B cell (primary cell): ENCODE results near the gene RHBDL1. TPM values are rescaled to one million over a fixed set of nuclear protein-coding genes. Genes with fewer than 3 reads are reported as not detected.

Experiments
- ATAC-seq: fragments of 200-7000 bp; cut with Tn5 transposase; one replicate; pipeline ENCODE4 v1.10.0; 2021; ENCODE audit warnings: low read depth, mild to moderate bottlenecking, moderate number of reproducible peaks, moderate library complexity
- CTCF ChIA-PET: fragments of 350-600 bp; sonication (Branson Sonifier 250); formaldehyde crosslinking; loops from one replicate; lab custom pipeline; 2021; ENCODE audit warnings: antibody characterized with exemption, inconsistent platforms; lab: Charles Lee
- POLR2A ChIA-PET: fragments of 350-600 bp; sonication (Branson Sonifier 250); formaldehyde crosslinking; loops from one replicate; lab custom pipeline; 2021; ENCODE audit warnings: antibody characterized with exemption; lab: Charles Lee
- DNase-seq: peaks from one replicate; pipeline ENCODE4 v3.0.0; 2013
- H2AFZ ChIP-seq: 2 replicates; pipeline ENCODE4 v1.6.1; 2012; ENCODE audit warnings: mild to moderate bottlenecking, low read depth, low read length; ENCODE audit not compliant: insufficient read depth, poor library complexity, severe bottlenecking
- H3K27ac ChIP-seq, 2 donors: 1 replicate in 1 of 2; 2 replicates in 1 of 2; pipeline ENCODE4 v1.5.1; 2012 to 2013; ENCODE audit warnings: low read length in 2 of 2, mild to moderate bottlenecking in 2 of 2, moderate library complexity in 1 of 2
- H3K27me3 ChIP-seq, 4 experiments: fragments of 200-600 bp in 1 of 4; sonication (generic) in 1 of 4; replicated peaks in 1 of 4; 1 replicate in 2 of 4; 2 replicates in 2 of 4; pipeline versions ENCODE4 v1.6.1 to v1.7.0; 2013 to 2016; ENCODE audit warnings: low read length in 3 of 4, mild to moderate bottlenecking in 2 of 4, mixed read lengths in 1 of 4, moderate library complexity in 1 of 4; ENCODE audit not compliant: insufficient read depth in 4 of 4, control insufficient read depth in 3 of 4; ENCODE audit errors: control extremely low read depth in 1 of 4
- H3K36me3 ChIP-seq, 2 experiments: replicated peaks in 1 of 2; 1 replicate in 1 of 2; 2 replicates in 1 of 2; pipeline versions ENCODE4 v1.6.1 to v1.7.1; 2013; ENCODE audit warnings: low read length in 1 of 2; ENCODE audit not compliant: insufficient read depth in 2 of 2, control insufficient read depth in 1 of 2; ENCODE audit errors: control extremely low read depth in 1 of 2, extremely low read depth in 1 of 2
- H3K4me1 ChIP-seq, 2 donors: fragments of 200-600 bp in 1 of 2; sonication (generic) in 1 of 2; 1 replicate in 1 of 2; 2 replicates in 1 of 2; pipeline versions ENCODE4 v1.5.1 to v1.6.1; 2013 to 2017; ENCODE audit warnings: low read length in 2 of 2; ENCODE audit not compliant: control insufficient read depth in 2 of 2, insufficient read depth in 2 of 2
- H3K4me2 ChIP-seq: replicated peaks from 2 replicates; pipeline ENCODE3; 2012; ENCODE audit warnings: mild to moderate bottlenecking, low read depth, low read length; ENCODE audit not compliant: poor library complexity, severe bottlenecking
- H3K4me3 ChIP-seq, 5 experiments: fragments of 200-600 bp in 1 of 5; sonication (generic) in 1 of 5; 1 replicate in 3 of 5; 2 replicates in 2 of 5; pipeline versions ENCODE4 v1.5.1 to v1.7.0; 2011 to 2016; ENCODE audit warnings: low read length in 4 of 5, mild to moderate bottlenecking in 4 of 5, low read depth in 2 of 5, control low read depth in 1 of 5, moderate library complexity in 1 of 5; ENCODE audit not compliant: insufficient read depth in 1 of 5; ENCODE audit errors: control extremely low read depth in 1 of 5, extremely low read depth in 1 of 5
- H3K79me2 ChIP-seq: fragments of 200-600 bp; sonication (generic); one replicate; pipeline ENCODE4 v1.6.0; 2016; ENCODE audit warnings: low read length; ENCODE audit not compliant: control insufficient read depth, insufficient read depth
- H3K9ac ChIP-seq: fragments of 200-600 bp; sonication (generic); 2 replicates; pipeline ENCODE4 v1.6.1; 2017; ENCODE audit warnings: mild to moderate bottlenecking, low read length, moderate library complexity
- H3K9me3 ChIP-seq, 3 donors: one replicate each; pipeline versions ENCODE4 v1.6.1 to v1.7.1; 2013; ENCODE audit warnings: low read length in 2 of 3; ENCODE audit not compliant: control insufficient read depth in 2 of 3, insufficient read depth in 1 of 3; ENCODE audit errors: control extremely low read depth in 1 of 3
- H4K20me1 ChIP-seq: 2 replicates; pipeline ENCODE4 v1.6.0; 2012; ENCODE audit warnings: mild to moderate bottlenecking, low read length; ENCODE audit not compliant: insufficient read depth, control insufficient read depth, poor library complexity, severe bottlenecking
- H3K27ac Mint-ChIP-seq: one replicate; pipeline ENCODE4 v1.8.0; 2021; ENCODE audit warnings: mixed read lengths
- H3K27me3 Mint-ChIP-seq: one replicate; pipeline ENCODE4 v1.8.0; 2021; ENCODE audit warnings: mixed read lengths
- H3K4me1 Mint-ChIP-seq: one replicate; pipeline ENCODE4 v1.8.0; 2021; ENCODE audit warnings: mixed read lengths
- H3K4me3 Mint-ChIP-seq: one replicate; pipeline ENCODE4 v1.8.0; 2021; ENCODE audit warnings: mixed read lengths
- H3K9me3 Mint-ChIP-seq: one replicate; pipeline ENCODE4 v1.8.0; 2022; ENCODE audit warnings: mixed read lengths; ENCODE audit not compliant: insufficient read depth
- EZH2 ChIP-seq: IDR thresholded peaks from 2 replicates; pipeline ENCODE4 v1.6.1; 2012; ENCODE audit warnings: borderline replicate concordance, low read depth, mild to moderate bottlenecking, moderate library complexity, low read length; ENCODE audit not compliant: insufficient read depth, poor library complexity, severe bottlenecking
- WGBS: methylation state at CpG from one replicate; pipeline ENCODE4 v1.1.5; 2013; ENCODE audit warnings: missing lambda C conversion rate; ENCODE audit not compliant: insufficient coverage; 5-methylcytosine and 5-hydroxymethylcytosine counted together
- intact Hi-C: fragments of 100-400 bp; cut with micrococcal nuclease; formaldehyde crosslinking; loops from one replicate; pipeline ENCODE4 v1.10.0; 2022
- polyA plus RNA-seq: library from polyadenylated mRNA; depleted of rRNA; stranded (reverse); fragments of >200 nt; gene quantifications from 2 replicates; pipeline ENCODE4 v1.2.3, GENCODE V29; 2012
- total RNA-seq, 2 donors: library from RNA; stranded (reverse); fragments of 120-200 nt in 1 of 2; gene quantifications; 1 replicate in 1 of 2; 2 replicates in 1 of 2; pipeline versions ENCODE4 v1.2.3 to v1.2.4, GENCODE V29; 2013 to 2022
- TF ChIP-seq, protein P1 (sequence below): fragments of 200-600 bp; IDR thresholded peaks from one replicate; pipeline ENCODE4 v1.8.0; 2022; ENCODE audit warnings: antibody characterized with exemption, mild to moderate bottlenecking

Gene RHBDL1
- total and polyA plus RNA-seq, 2 donors (not counting 1 experiment from before 2014, with no cell fraction given): 0.76 to 1.6 TPM

DNA sequence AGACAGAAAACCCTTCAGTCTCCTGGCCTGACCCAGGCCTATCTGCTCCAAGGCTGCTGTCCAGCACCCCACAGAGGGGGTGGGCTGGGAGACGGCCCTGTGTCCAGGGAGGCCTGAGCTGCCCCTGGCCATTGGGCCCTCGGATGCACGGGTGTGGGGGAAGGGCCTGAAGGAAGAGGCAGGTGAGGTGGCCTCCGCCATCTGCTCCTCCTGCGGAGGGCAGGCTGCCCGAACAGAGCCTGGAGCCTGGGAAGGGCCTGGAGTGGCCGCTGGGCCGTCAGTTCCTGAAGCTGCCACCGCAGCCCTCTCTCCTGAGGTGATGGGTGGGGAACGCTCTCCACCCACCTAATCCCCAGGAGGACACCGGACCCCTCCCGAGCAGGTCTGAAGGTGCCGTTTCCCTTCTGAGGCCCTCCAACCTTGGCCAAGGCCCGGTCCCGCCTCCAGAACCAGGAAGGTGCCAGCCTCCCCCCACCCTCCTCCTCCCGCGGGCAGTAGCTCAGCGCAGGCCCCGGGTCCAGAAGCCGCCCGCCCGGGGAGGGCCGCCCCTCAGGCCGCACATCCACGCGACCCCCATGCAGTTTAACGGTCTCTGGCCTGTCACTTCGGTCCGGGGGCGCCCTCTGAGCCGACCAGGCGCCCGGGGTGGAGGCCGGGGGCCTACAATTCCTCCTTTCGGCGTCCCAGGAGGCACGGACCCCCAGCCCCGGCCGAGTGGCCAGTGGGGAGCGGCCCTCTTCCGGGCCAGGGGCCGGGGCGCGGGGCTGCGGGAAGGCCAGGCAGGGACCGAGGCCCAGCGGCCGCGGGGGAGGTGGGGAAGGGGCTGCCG is 29.3 kb downstream of the RHBDL1 start:
- CTCF ChIA-PET: no interaction called here
- intact Hi-C loops: no loop called here
- POLR2A ChIA-PET: no interaction called here
- Histone ChIP-seq H3K36me3 (no peaks in the 10 kb centered on the region), H4K20me1 (no peaks in the 10 kb centered on the region), H3K27ac (no peak overlapping the region), H3K4me2 (no peak overlapping the region), H3K9ac (no peak overlapping the region), H3K9me3 (peaks cover 0 to 34% (median 0%) of the 10 kb centered on the region in 3 donors), H2AFZ (no peak overlapping the region), H3K79me2 (no peaks in the 10 kb centered on the region), H3K27me3 (peaks cover 0 to 88% (median 44%) of the 10 kb centered on the region in 4 experiments), H3K4me1 (peaks cover 11 to 24% of the 10 kb centered on the region in 2 donors), H3K4me3 (no peak overlapping the region)
- H3K9me3 Mint-ChIP-seq: no peaks in the 10 kb centered on the region
- 17% methylated on average over 43 of the region's 50 CpGs for WGBS
- ATAC-seq (no peak), DNase-seq (no peak)
- no peak overlapping the region for H3K4me3 Mint-ChIP-seq
- no peak overlapping the region for H3K27ac Mint-ChIP-seq
- peaks cover 36% of the 10 kb centered on the region for H3K27me3 Mint-ChIP-seq
- no peaks in the 10 kb centered on the region for H3K4me1 Mint-ChIP-seq
- no peak for TF ChIP-seq EZH2
- TF ChIP-seq, protein P1, sequence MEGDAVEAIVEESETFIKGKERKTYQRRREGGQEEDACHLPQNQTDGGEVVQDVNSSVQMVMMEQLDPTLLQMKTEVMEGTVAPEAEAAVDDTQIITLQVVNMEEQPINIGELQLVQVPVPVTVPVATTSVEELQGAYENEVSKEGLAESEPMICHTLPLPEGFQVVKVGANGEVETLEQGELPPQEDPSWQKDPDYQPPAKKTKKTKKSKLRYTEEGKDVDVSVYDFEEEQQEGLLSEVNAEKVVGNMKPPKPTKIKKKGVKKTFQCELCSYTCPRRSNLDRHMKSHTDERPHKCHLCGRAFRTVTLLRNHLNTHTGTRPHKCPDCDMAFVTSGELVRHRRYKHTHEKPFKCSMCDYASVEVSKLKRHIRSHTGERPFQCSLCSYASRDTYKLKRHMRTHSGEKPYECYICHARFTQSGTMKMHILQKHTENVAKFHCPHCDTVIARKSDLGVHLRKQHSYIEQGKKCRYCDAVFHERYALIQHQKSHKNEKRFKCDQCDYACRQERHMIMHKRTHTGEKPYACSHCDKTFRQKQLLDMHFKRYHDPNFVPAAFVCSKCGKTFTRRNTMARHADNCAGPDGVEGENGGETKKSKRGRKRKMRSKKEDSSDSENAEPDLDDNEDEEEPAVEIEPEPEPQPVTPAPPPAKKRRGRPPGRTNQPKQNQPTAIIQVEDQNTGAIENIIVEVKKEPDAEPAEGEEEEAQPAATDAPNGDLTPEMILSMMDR: no peak
